NCI-H187 treated with DMSO at 0.1 percent for 48 hours (cell line): ENCODE measurements around the gene CLEC18A.
"Not testable (repeated sequence)": the region's sequence is repeated elsewhere in the genome, so short reads cannot be mapped to it uniquely, and the experiment has no call there.

Experiments
- DNase-seq: peaks from one replicate; lab custom pipeline; 2025; lab: John Stamatoyannopoulos, UW

Gene CLEC18A

DNA sequence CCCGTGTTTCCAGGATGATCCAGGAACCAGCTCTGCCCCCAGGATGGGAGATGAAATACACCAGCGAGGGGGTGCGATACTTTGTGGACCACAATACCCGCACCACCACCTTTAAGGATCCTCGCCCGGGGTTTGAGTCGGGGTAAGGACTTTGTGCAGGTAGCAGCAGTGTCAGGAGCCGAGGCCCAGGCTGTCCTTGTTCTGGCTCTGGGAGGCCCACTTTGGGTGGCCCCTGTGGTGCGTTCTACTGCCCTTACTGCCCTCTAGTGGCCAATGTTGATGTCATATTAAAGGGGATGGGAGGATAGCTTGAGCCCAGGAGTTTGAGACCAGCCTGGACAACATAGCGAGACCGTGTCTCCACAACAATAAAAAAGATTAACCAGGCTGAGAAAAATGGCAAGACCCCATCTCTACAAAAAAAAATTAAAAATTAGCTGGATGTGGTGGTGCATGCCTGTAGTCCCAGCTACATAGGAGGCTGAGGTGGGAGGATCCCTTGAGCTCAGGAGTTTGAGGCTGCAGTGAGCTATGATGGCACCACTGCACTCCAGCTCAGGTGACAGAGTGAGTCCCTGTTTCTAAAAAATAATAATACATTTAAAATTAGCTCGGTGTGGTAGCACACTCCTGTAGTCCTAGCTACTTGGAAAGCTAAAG lies 20.9 kb upstream of the CLEC18A start:
- DNase-seq = no peak

DNA sequence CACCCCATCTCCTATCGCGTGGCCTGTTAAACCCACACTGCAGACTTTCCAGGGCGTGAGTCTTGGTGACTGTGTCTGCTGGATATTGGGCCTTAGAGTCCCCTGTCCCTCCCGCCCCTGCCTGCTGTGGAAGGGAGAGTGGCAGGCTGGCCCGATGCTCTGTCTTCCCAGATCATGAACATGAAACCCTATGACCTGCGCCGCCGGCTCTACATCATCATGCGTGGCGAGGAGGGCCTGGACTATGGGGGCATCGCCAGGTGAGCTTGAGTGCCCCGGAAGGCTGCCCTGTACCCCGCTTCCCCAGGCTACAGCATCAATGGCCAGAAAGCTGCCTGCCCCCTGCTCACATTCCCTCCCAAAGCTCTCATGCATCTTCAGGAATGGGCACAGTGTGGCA lies 19.5 kb upstream of the CLEC18A start:
- DNase-seq = no peak

- DNase-seq = no peak
Observed at GRCh38 chr16:69932228-69932627, 18.9 kb upstream of the CLEC18A start.

- DNase-seq = no peak
Observed at GRCh38 chr16:69932691-69933392, 18.3 kb upstream of the CLEC18A start.

DNA sequence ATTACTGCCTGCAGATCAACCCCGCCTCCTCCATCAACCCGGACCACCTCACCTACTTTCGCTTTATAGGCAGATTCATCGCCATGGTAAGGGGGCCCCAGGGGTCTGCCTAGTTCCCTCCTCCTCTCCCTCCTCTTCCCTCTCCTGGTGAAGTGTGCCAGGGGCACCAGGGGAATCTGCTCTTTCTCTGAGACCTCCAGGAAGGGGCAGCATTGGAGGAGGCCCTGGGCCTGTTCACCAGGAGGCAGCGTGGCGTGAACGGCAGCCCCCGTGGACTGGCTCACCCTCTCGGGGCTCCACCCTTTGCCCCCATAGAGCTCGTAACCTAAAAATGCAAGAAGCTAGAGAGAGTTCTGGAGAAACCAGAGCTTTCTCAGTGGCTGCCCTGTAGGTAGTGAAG lies 17.1 kb upstream of the CLEC18A start:
- DNase-seq = no peak

GRCh38 chr16:69934751-69935150 lies 16.4 kb upstream of the CLEC18A start:
- no peak for DNase-seq

DNA sequence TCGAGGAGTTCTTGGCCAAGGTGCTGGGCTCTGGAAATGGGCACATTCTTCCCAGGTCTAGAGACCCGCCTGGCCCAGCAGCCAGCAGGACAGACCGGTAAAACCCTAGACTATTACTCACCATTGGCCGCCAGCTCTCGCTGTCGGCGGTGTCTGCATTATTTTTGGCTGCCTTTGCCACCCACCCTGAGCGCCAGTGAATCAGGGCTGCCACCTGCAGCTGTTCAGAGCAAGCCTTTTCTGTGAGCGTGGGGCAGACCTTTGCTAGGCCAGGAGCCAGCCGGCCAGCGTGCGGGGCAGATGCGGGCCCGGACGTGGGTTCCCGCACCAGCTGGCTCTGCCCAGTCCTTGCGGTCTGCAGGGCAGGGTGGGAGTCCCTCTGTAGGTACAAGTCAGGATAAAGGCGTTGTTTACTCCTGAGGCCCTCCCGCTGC lies 15.8 kb upstream of the CLEC18A start:
- no peak for DNase-seq

DNA sequence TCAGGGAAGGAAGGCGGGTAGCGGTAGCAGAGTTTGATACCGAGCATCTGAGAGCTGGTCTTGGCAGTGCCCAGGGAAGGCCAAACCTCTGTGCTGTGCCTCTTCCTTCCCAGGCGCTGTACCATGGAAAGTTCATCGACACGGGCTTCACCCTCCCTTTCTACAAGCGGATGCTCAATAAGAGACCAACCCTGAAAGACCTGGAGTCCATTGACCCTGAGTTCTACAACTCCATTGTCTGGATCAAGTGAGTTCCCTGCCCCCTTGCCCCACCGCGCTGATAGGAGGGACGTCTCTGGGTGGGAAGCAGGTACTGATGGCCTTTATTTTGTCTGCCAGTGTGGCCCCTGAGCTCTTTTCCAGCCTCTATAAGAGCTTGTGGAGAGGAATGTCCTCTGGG lies 15.4 kb upstream of the CLEC18A start:
- no peak for DNase-seq

DNA sequence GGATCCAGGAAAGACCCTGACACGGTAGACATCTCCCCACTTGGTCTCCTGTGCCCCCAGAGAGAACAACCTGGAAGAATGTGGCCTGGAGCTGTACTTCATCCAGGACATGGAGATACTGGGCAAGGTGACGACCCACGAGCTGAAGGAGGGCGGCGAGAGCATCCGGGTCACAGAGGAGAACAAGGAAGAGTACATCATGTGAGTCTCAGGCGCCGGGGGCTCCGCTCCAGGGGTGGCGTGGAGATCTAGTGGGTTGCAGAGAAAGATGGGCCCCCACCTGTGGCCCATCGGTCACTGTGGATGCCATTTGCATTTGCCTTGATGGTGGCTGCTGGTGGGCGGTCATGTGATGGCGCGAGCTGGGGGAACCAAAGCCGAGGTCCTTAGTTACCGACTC lies 14.9 kb upstream of the CLEC18A start:
- DNase-seq = no peak

- DNase-seq = no peak
Observed at GRCh38 chr16:69936751-69937211, 14.4 kb upstream of the CLEC18A start.

DNA sequence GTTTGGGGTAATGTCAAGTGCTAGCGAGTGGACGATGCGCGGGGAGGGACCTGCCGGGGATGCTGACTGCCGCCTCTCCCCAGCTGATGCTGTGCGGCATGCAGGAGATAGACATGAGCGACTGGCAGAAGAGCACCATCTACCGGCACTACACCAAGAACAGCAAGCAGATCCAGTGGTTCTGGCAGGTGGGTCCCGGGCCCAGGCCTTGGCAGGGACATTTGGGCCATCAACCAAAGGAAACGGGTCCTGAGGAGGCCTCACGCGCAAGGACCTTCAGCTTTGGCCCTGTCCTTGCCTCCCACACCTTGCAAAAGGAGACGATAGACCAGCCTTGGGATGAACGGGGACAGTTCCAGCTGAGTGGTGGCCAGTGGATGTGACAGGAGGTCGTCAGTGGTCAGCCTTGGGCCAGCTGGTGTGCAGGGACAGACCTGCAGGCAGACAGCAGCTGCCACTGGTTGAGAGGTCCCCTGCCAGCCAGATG lies 13.6 kb upstream of the CLEC18A start:
- no peak for DNase-seq

GRCh38 chr16:69938981-69939820 lies 11.9 kb upstream of the CLEC18A start:
- no peak for DNase-seq

- no peak for DNase-seq
Observed at GRCh38 chr16:69939821-69940585, 11.1 kb upstream of the CLEC18A start.

GRCh38 chr16:69940676-69941075 lies 10.5 kb upstream of the CLEC18A start:
- DNase-seq = no peak

DNA sequence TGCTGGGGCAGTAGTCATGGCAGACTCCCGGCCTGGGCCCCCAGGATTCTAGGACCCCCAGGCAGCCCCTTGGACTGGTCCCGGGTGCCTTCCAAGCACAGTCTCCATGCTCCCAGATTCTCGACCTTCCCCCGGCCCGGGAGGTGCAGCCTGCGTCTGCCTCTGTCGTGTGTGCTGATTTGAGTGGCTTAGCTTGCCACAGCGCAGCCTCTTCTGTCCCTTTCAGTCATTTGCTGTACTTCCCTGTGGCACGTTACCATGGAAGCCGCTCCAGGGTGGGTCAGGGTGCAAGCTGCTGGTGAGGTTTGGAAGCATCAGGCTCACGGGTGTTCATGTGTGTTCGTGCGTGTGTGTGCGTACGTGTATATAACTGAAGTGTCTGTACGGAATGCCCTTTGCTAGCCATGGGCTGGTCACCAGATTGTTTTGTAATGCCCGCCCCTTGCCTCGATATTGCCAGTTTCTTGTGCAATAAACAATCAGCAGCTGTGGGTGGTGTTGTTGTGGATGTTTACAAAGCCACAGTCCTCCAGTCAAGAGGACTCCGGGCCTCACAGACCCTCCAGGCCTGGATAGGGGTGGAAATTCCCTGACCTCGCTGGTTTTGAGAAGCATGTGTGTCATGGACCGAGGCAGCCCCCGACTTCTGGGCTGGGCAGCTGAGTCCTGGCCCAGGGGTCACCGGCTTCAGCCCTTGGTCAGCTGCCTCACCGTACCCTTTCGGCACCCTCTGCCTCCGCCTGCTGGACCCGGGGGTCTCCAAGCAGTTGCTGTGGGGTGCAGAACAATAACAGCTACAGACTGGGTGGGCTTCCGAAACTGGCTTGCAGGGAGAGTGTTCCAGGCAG lies 9.7 kb upstream of the CLEC18A start:
- DNase-seq = no peak

GRCh38 chr16:69942099-69942491 lies 9.0 kb upstream of the CLEC18A start:
- DNase-seq = no peak

GRCh38 chr16:69942627-69943170 lies 8.4 kb upstream of the CLEC18A start:
- DNase-seq = no peak

DNA sequence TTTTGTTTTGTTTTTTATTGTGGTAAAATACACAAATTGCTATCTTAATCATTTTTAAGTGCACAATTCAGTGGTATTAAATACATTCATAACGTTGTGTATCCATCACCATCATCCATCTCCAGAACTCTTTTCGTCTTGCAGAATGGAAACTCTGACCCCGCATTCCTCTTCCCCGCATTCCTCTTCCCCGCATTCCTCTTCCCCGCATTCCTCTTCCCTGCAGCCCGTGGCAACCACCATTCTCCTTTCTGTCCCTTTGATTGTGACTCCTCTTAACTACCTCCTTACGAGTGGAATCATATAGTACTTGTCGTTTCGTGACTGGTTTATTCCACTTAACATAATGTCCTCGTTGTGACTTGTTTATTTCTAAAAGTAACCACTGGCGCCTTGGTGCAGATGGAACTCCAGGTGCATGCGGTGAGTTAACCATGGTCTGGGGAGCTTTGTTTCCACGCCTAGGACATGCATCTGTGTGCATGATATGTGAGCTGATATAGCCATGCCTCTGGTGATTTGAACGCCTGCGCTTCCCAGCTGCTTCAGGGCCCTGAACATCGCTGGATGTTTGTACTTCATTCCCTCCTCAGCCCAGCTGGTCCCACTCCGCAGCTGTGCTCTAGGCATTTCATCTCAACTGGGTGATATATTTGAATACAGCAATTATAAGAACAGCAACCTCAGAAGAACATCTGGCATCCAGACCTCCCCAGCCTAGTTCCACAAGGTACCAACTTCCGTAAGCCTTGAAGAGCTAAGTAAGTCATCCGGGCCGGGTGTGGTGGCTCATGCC lies 7.7 kb upstream of the CLEC18A start:
- DNase-seq = peak; percentile 6

DNA sequence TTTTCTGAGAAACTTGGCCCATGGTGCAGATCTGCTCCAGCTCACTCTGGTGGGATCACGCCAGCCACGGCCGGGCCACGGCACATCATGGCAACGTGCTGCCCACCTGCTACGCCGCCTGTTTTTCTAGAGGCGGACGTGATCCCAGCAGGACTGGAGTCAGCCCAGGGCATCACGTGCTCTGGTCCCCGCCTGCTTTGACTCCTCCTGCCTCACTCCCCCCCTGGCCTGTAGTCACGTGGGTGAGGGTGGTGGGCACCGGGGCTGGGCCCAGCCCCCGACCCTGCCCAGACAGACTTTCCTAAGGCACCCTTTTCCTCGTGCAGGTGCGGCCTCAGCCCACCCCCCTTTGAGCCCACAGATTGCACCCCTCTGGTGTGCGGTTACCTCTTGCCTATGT lies 723 bp upstream of the CLEC18A start:
- not testable (repeated sequence) for DNase-seq

DNA sequence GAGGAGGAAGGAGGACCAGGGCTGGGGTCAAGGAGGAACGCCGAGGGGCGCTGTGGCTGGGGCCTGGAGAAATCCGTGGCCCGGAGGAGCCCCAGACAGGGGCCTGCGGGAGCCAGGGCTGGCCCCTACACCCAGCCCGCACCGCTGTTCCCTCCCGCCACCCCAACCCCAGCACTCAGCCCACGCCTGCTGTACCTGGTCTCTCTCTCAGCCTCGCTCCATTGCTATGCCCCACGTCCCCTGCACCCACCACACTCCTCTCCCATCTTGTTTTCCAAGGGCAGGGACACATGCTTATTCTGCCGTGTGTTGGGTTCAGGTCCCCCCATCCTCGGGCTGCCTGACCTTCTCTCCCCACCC lies 518 bp downstream of the CLEC18A start:
- DNase-seq = not testable (repeated sequence)
